Activated CD4-positive, alpha-beta memory T cell treated with anti-CD3 and anti-CD28 coated beads for 36 hours (primary cell): Measurements from ENCODE around the gene F13A1. TPM values are rescaled to one million over a fixed set of nuclear protein-coding genes. Genes with fewer than 3 reads are reported as not detected.

ENCODE experiments used
- CTCF ChIA-PET: fragments of 350-600 bp; sonication (Branson Sonifier 250); formaldehyde crosslinking; loops from one replicate; lab custom pipeline; 2021; ENCODE audit warnings: antibody characterized with exemption, inconsistent platforms; lab: Charles Lee
- POLR2A ChIA-PET: fragments of 350-600 bp; sonication (Branson Sonifier 250); formaldehyde crosslinking; loops from one replicate; lab custom pipeline; 2021; ENCODE audit warnings: antibody characterized with exemption; lab: Charles Lee
- DNase-seq: peaks from one replicate; pipeline ENCODE4 v3.0.0-alpha.2; 2020
- H3K27ac Mint-ChIP-seq: one replicate; pipeline ENCODE4 v1.8.0; 2021; ENCODE audit warnings: mixed read lengths
- H3K27me3 Mint-ChIP-seq: one replicate; pipeline ENCODE4 v1.8.0; 2021; ENCODE audit warnings: mixed read lengths
- H3K36me3 Mint-ChIP-seq: one replicate; pipeline ENCODE4 v1.8.0; 2021; ENCODE audit warnings: mixed read lengths
- H3K4me1 Mint-ChIP-seq: one replicate; pipeline ENCODE4 v1.8.0; 2021; ENCODE audit warnings: low read depth, mixed read lengths
- H3K4me3 Mint-ChIP-seq: one replicate; pipeline ENCODE4 v1.8.0; 2021; ENCODE audit warnings: mild to moderate bottlenecking, mixed read lengths
- H3K9me3 Mint-ChIP-seq: one replicate; pipeline ENCODE4 v1.8.0; 2021; ENCODE audit warnings: mixed read lengths
- intact Hi-C: fragments of 100-400 bp; cut with micrococcal nuclease; formaldehyde crosslinking; loops from one replicate; pipeline ENCODE4 v1.15.1; 2023
- total RNA-seq, 2 experiments: library from RNA; stranded (reverse); gene quantifications; one replicate each; pipeline ENCODE4 v1.2.3, GENCODE V29; 2021

The F13A1 gene
- total RNA-seq, 2 experiments from 2014 or later, result not detected

GRCh38 chr6:6230286-6230685, 90.2 kb downstream of the F13A1 start:
- CTCF ChIA-PET, result no interaction called here
- no peaks in the 10 kb centered on the region for H3K4me1 Mint-ChIP-seq

GRCh38 chr6:6227896-6228295, 92.6 kb downstream of the F13A1 start:
- ChIA-PET POLR2A (no interaction called here), CTCF (no interaction called here)
- Mint-ChIP-seq H3K27ac (no peak overlapping the region), H3K9me3 (no peaks in the 10 kb centered on the region), H3K4me1 (no peaks in the 10 kb centered on the region), H3K4me3 (no peak overlapping the region), H3K27me3 (peaks cover 17% of the 10 kb centered on the region), H3K36me3 (no peaks in the 10 kb centered on the region)
- intact Hi-C loops, result no loop called here
- DNase-seq, result no peak

More at GRCh38 chr6:6230286-6230685, 90.2 kb downstream of the F13A1 start:
- no peak for DNase-seq
- no peaks in the 10 kb centered on the region for H3K36me3 Mint-ChIP-seq
- H3K27me3 Mint-ChIP-seq, result peaks cover 13% of the 10 kb centered on the region
- H3K9me3 Mint-ChIP-seq, result no peaks in the 10 kb centered on the region
- H3K4me3 Mint-ChIP-seq, result no peak overlapping the region
- POLR2A ChIA-PET, result no interaction called here
- intact Hi-C loops, result no loop called here
- H3K27ac Mint-ChIP-seq, result no peak overlapping the region

DNA sequence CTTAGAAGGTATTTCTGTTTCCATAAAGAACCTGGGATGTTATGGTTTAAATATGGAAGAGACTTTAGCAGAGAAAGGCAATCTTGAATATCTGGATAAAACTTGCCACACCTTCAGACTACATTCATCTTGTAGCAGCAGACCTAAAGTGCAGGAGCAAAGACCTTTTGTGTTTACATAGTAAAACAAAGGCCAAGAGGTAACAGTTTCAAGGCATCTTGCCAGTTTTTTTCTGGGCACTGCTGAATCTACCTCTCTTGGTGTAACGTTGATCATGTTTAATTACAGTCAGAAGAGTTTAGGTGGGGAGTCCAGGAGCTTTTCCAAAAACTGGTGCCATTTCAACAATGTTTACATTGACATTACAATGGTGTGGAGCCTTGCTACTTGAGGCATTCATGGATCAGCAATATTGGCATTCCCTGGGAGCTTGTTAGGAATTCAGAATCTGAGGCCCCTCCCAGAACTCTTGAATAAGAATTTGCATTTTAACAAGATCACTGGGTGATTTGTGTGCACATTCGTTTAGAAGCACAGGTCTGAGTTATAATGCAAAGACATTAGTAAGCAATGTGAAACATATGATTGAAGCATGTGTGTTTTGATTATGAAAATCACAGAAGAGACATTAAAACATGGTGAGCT, 94.5 kb downstream of the F13A1 start:
- no peak for DNase-seq
- no peaks in the 10 kb centered on the region for H3K4me1 Mint-ChIP-seq
- no peaks in the 10 kb centered on the region for H3K9me3 Mint-ChIP-seq
- intact Hi-C loops, result no loop called here
- ChIA-PET CTCF (no interaction called here), POLR2A (no interaction called here)
- no peak overlapping the region for H3K4me3 Mint-ChIP-seq
- H3K27ac Mint-ChIP-seq, result no peak overlapping the region
- H3K36me3 Mint-ChIP-seq, result no peaks in the 10 kb centered on the region
- peaks cover 24% of the 10 kb centered on the region for H3K27me3 Mint-ChIP-seq

GRCh38 chr6:6224933-6225486, 95.5 kb downstream of the F13A1 start:
- H3K36me3 Mint-ChIP-seq, result no peaks in the 10 kb centered on the region
- CTCF ChIA-PET, result no interaction called here
- POLR2A ChIA-PET, result no interaction called here
- peaks cover 22% of the 10 kb centered on the region for H3K27me3 Mint-ChIP-seq
- no peak overlapping the region for H3K27ac Mint-ChIP-seq
- intact Hi-C loops, result no loop called here
- no peak for DNase-seq
- no peaks in the 10 kb centered on the region for H3K4me1 Mint-ChIP-seq
- no peaks in the 10 kb centered on the region for H3K9me3 Mint-ChIP-seq
- H3K4me3 Mint-ChIP-seq, result no peak overlapping the region

GRCh38 chr6:6221787-6222535, 98.5 kb downstream of the F13A1 start:
- ChIA-PET CTCF (no interaction called here), POLR2A (no interaction called here)
- no peak for DNase-seq
- intact Hi-C loops, result no loop called here
- no peaks in the 10 kb centered on the region for H3K36me3 Mint-ChIP-seq
- H3K9me3 Mint-ChIP-seq, result no peaks in the 10 kb centered on the region
- no peak overlapping the region for H3K4me3 Mint-ChIP-seq
- no peak overlapping the region for H3K27ac Mint-ChIP-seq
- H3K4me1 Mint-ChIP-seq, result no peaks in the 10 kb centered on the region
- H3K27me3 Mint-ChIP-seq, result peaks cover 12% of the 10 kb centered on the region

GRCh38 chr6:6220718-6221117, 99.7 kb downstream of the F13A1 start:
- Mint-ChIP-seq H3K9me3 (no peaks in the 10 kb centered on the region), H3K27me3 (peaks cover 12% of the 10 kb centered on the region), H3K27ac (no peak overlapping the region), H3K4me3 (no peak overlapping the region), H3K36me3 (no peaks in the 10 kb centered on the region), H3K4me1 (no peaks in the 10 kb centered on the region)
- intact Hi-C loops, result no loop called here
- no peak for DNase-seq
- ChIA-PET POLR2A (no interaction called here), CTCF (interaction anchor here (0.7 kb wide), 1 partner anchor 850 kb away, joined by 3 read pairs; no protein-coding TSS in a partner anchor)

DNA sequence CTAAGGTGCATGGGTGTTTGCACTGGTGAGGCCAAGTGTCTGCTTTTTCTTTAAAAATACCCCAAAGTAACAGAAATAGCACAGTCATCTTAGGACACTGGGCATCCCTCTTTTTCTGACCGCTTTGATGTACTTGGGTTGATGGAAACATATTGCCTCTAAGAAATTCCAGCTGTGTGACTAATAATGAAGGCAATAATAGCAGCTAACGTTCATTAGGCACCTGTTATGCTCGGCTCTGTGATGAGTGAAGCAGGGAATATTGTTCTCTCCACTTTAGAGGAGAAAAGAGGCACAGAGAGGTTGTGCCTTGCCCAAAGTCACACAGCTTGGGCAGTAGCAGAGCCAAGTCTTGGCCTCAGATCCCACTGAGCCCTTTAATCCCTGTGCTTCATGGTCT, 100.7 kb downstream of the F13A1 start:
- H3K4me1 Mint-ChIP-seq, result no peaks in the 10 kb centered on the region
- ChIA-PET CTCF (no interaction called here), POLR2A (no interaction called here)
- intact Hi-C loops, result no loop called here
- H3K36me3 Mint-ChIP-seq, result no peaks in the 10 kb centered on the region
- no peak overlapping the region for H3K4me3 Mint-ChIP-seq
- DNase-seq, result no peak
- H3K27me3 Mint-ChIP-seq, result peaks cover 12% of the 10 kb centered on the region
- H3K27ac Mint-ChIP-seq, result no peak overlapping the region
- no peaks in the 10 kb centered on the region for H3K9me3 Mint-ChIP-seq

- intact Hi-C loops, result no loop called here
Measured at GRCh38 chr6:6218759-6219085, 101.7 kb downstream of the F13A1 start.

GRCh38 chr6:6217855-6218758, 102.4 kb downstream of the F13A1 start:
- Mint-ChIP-seq H3K4me3 (no peak overlapping the region), H3K27me3 (peaks cover 11% of the 10 kb centered on the region), H3K4me1 (no peaks in the 10 kb centered on the region), H3K9me3 (no peaks in the 10 kb centered on the region), H3K27ac (no peak overlapping the region), H3K36me3 (no peaks in the 10 kb centered on the region)
- POLR2A ChIA-PET, result interaction anchor here (0.6 kb wide), 1 partner anchor 255 kb away, joined by 3 read pairs; no protein-coding TSS in a partner anchor
- intact Hi-C loops, result no loop called here
- CTCF ChIA-PET, result no interaction called here
- no peak for DNase-seq

More at GRCh38 chr6:6218759-6219085, 101.7 kb downstream of the F13A1 start:
- Mint-ChIP-seq H3K27ac (no peak overlapping the region), H3K9me3 (no peaks in the 10 kb centered on the region), H3K4me3 (no peak overlapping the region), H3K4me1 (no peaks in the 10 kb centered on the region), H3K27me3 (peaks cover 11% of the 10 kb centered on the region), H3K36me3 (no peaks in the 10 kb centered on the region)
- POLR2A ChIA-PET, result no interaction called here
- CTCF ChIA-PET, result no interaction called here
- no peak for DNase-seq

DNA sequence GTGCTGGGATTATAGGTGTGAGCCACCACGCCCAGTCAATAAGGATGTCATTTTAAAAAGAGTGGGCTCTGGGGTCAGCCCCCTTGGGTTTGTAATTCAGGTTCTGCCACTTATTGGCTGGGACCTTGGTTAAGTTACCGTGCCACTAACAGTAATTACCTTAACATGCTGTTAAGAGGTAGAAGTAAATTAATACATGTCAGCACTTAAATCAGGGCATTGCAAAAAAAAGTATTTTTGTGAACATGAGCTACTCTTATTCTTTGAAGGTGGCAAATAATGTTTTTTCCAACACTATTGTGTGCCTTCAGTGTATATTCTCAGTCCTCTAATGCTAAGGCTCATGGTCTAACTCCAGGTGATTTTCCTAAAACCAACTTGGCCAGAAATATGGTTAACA, 109.5 kb downstream of the F13A1 start:
- intact Hi-C loops, result no loop called here
- CTCF ChIA-PET, result no interaction called here
- Mint-ChIP-seq H3K9me3 (peaks cover 20% of the 10 kb centered on the region), H3K27ac (no peak overlapping the region), H3K4me1 (no peaks in the 10 kb centered on the region), H3K36me3 (no peaks in the 10 kb centered on the region), H3K27me3 (no peaks in the 10 kb centered on the region), H3K4me3 (no peak overlapping the region)
- POLR2A ChIA-PET, result no interaction called here
- no peak for DNase-seq

- DNase-seq, result no peak
Measured at GRCh38 chr6:6202886-6203285, 117.6 kb downstream of the F13A1 start.

DNA sequence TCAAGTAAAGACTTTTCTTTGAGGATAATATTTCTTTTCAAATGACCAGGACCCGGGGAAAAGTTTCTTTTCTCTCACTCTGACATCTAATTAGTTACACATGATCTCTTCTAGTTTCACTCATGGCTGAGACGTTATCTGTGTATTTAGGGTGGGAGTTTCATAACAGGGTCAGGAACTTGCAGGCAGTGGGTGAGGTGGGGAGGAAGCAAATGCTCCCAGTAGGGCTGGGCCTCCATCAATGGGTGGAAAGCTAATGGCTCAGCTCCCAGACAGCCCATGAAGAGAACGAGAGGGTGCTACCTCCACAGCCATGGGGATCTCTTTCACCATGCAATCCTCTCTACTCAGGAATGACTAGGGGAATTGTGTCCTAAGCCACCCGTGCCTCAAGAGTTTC, 119.3 kb downstream of the F13A1 start:
- intact Hi-C loops, result no loop called here
- no peak overlapping the region for H3K27ac Mint-ChIP-seq
- CTCF ChIA-PET, result no interaction called here
- H3K27me3 Mint-ChIP-seq, result peaks cover 14% of the 10 kb centered on the region
- no peaks in the 10 kb centered on the region for H3K9me3 Mint-ChIP-seq
- DNase-seq, result no peak
- H3K36me3 Mint-ChIP-seq, result no peaks in the 10 kb centered on the region
- H3K4me3 Mint-ChIP-seq, result no peak overlapping the region
- POLR2A ChIA-PET, result no interaction called here
- H3K4me1 Mint-ChIP-seq, result no peaks in the 10 kb centered on the region

More at GRCh38 chr6:6202886-6203285, 117.6 kb downstream of the F13A1 start:
- no peak overlapping the region for H3K4me3 Mint-ChIP-seq
- H3K9me3 Mint-ChIP-seq, result peaks cover 11% of the 10 kb centered on the region
- ChIA-PET CTCF (no interaction called here), POLR2A (no interaction called here)
- H3K36me3 Mint-ChIP-seq, result no peaks in the 10 kb centered on the region
- H3K27ac Mint-ChIP-seq, result no peak overlapping the region
- H3K4me1 Mint-ChIP-seq, result no peaks in the 10 kb centered on the region
- intact Hi-C loops, result no loop called here
- peaks cover 12% of the 10 kb centered on the region for H3K27me3 Mint-ChIP-seq
